Gastroesophageal sphincter (tissue), 4 donors: ENCODE measurements around the gene PET100. TPM values are rescaled to one million over a fixed set of nuclear protein-coding genes. Genes with fewer than 3 reads are reported as not detected.

Experiments
- ATAC-seq: fragments of 150-250 bp; one replicate; pipeline ENCODE4 v1.9.1; 2016; ENCODE audit warnings: mild to moderate bottlenecking, moderate library complexity
- H3K27ac ChIP-seq, 4 donors: fragments of 200-600 bp; sonication (generic) in 3 of 4; 1 replicate in 3 of 4; 2 replicates in 1 of 4; pipeline ENCODE4 v1.5.1; 2016 to 2019
- H3K27me3 ChIP-seq: fragments of 200-600 bp; sonication (generic); one replicate; pipeline ENCODE4 v1.5.1; 2019
- H3K36me3 ChIP-seq, 2 donors: fragments of 200-600 bp; sonication (generic); one replicate each; pipeline ENCODE4 v1.5.1; 2019; ENCODE audit warnings: control low read depth in 1 of 2
- H3K4me1 ChIP-seq, 3 donors: fragments of 200-600 bp; sonication (generic); 1 replicate in 2 of 3; 2 replicates in 1 of 3; pipeline ENCODE4 v1.5.1; 2016 to 2019; ENCODE audit warnings: control low read depth in 2 of 3
- H3K4me3 ChIP-seq, 2 donors: fragments of 200-600 bp; sonication (generic); one replicate each; pipeline ENCODE4 v1.5.1; 2019; ENCODE audit warnings: mild to moderate bottlenecking in 1 of 2, moderate library complexity in 1 of 2
- H3K9me3 ChIP-seq, 3 donors: fragments of 200-600 bp; sonication (generic); one replicate each; pipeline ENCODE4 v1.5.1; 2017 to 2019; ENCODE audit warnings: control low read depth in 2 of 3
- CTCF ChIP-seq, 4 experiments: fragments of 200-600 bp in 2 of 4; fragments of 450-650 bp in 2 of 4; sonication (generic) in 1 of 4; IDR thresholded peaks; one replicate each; pipeline ENCODE4 v1.5.1; 2017 to 2019; ENCODE audit warnings: antibody characterized with exemption in 4 of 4, mild to moderate bottlenecking in 2 of 4, moderate library complexity in 2 of 4
- EP300 ChIP-seq: sonication (generic); formaldehyde crosslinking; IDR thresholded peaks from one replicate; pipeline ENCODE4 v1.6.1; 2017; ENCODE audit warnings: antibody characterized with exemption, mild to moderate bottlenecking
- POLR2A ChIP-seq, 2 donors: fragments of 450-650 bp; IDR thresholded peaks; one replicate each; pipeline ENCODE4 v1.6.1; 2017; ENCODE audit warnings: antibody characterized with exemption in 2 of 2, mild to moderate bottlenecking in 2 of 2, moderate library complexity in 1 of 2
- POLR2AphosphoS5 ChIP-seq: sonication (generic); formaldehyde crosslinking; IDR thresholded peaks from one replicate; pipeline ENCODE4 v1.6.1; 2017; ENCODE audit warnings: antibody characterized with exemption
- WGBS, 2 donors: methylation state at CpG; one replicate each; pipeline ENCODE4 v1.1.5; 2018; ENCODE audit warnings: low coverage in 1 of 2; 5-methylcytosine and 5-hydroxymethylcytosine counted together
- total RNA-seq, 4 donors: library from RNA; depleted of rRNA; stranded (reverse); fragments of >200 nt; gene quantifications; one replicate each; pipeline ENCODE4 v1.1.0, GENCODE V29; 2016

PET100 gene
- total RNA-seq = 10 to 100 TPM; 12.0 to 26.8 (median 17.8) TPM

- H3K4me1 ChIP-seq = peaks cover 0 to 50% (median 26%) of the 10 kb centered on the region in 3 donors
- H3K9me3 ChIP-seq = no peaks in the 10 kb centered on the region
- ATAC-seq = peak; percentile 99
- peak within 1 kb of the TSS; percentile 35 to 88 (median 86) for H3K27ac ChIP-seq
- peak within 1 kb of the TSS; percentile 44 to 76 for H3K4me3 ChIP-seq
- no peaks in the 10 kb centered on the region for H3K27me3 ChIP-seq
- H3K36me3 ChIP-seq = peaks cover 0 to 46% of the 10 kb centered on the region in 2 donors
- WGBS, 2 donors = 0% methylated on average over 14 to 15 of the region's 40 CpGs
- TF ChIP-seq CTCF (IDR thresholded peaks at IDR 0.05) (peak in 1 of 4 experiments; percentile 6), POLR2AphosphoS5 (peak; percentile 74), EP300 (no peak), POLR2A (IDR thresholded peaks at IDR 0.05) (peak in 1 of 2 donors; percentile 43)
Observed at GRCh38 chr19:7629347-7630054, at the start of gene PET100, which contains the start of gene XAB2. TSS of gene PET100 (plus strand) at chr19:7629793. CDS start at chr19:7629834, 41 bp downstream. TSS of gene XAB2 (minus strand) at chr19:7629545. CDS start at chr19:7629527, 18 bp downstream.

GRCh38 chr19:7582446-7582845 is 47.1 kb upstream of the PET100 start:
- Histone ChIP-seq H3K9me3 (no peaks in the 10 kb centered on the region), H3K27me3 (no peaks in the 10 kb centered on the region), H3K4me1 (no peaks in the 10 kb centered on the region), H3K27ac (no peak overlapping the region), H3K4me3 (no peak overlapping the region), H3K36me3 (no peaks in the 10 kb centered on the region)
- WGBS, 2 donors = 61 to 71% methylated on average over 7 to 10 of the region's 11 CpGs
- ATAC-seq = no peak
- no peak for TF ChIP-seq CTCF (IDR thresholded peaks at IDR 0.05)

- WGBS, 2 donors = 74 to 86% methylated on average over 5 to 6 of the region's 7 CpGs
- no peak for ATAC-seq
Observed at GRCh38 chr19:7589822-7590221, 39.8 kb upstream of the PET100 start.

GRCh38 chr19:7590256-7590655 is 39.3 kb upstream of the PET100 start:
- WGBS, 2 donors = 50% methylated on average over 2 of the region's 8 CpGs; no CpG with 5 or more reads in 1 of the 2 donors
- Histone ChIP-seq H3K9me3 (no peaks in the 10 kb centered on the region), H3K27ac (no peak overlapping the region), H3K4me3 (no peak overlapping the region), H3K27me3 (peaks cover 53% of the 10 kb centered on the region), H3K36me3 (no peaks in the 10 kb centered on the region), H3K4me1 (peaks cover 0 to 2% (median 0%) of the 10 kb centered on the region in 3 donors)
- TF ChIP-seq POLR2A (IDR thresholded peaks at IDR 0.05) (no peak), EP300 (no peak), POLR2AphosphoS5 (no peak), CTCF (IDR thresholded peaks at IDR 0.05) (no peak)
- ATAC-seq = no peak

More at GRCh38 chr19:7589822-7590221, 39.8 kb upstream of the PET100 start:
- Histone ChIP-seq H3K36me3 (no peaks in the 10 kb centered on the region), H3K27ac (no peak overlapping the region), H3K4me1 (no peaks in the 10 kb centered on the region), H3K27me3 (peaks cover 48% of the 10 kb centered on the region), H3K4me3 (no peak overlapping the region), H3K9me3 (no peaks in the 10 kb centered on the region)
- TF ChIP-seq CTCF (IDR thresholded peaks at IDR 0.05) (no peak), EP300 (no peak), POLR2A (IDR thresholded peaks at IDR 0.05) (no peak), POLR2AphosphoS5 (no peak)
